IPS-11a (cell line): ENCODE measurements around the gene ZNF683.
"Not testable (repeated sequence)": the region's sequence is repeated elsewhere in the genome, so short reads cannot be mapped to it uniquely, and the experiment has no call there.

Experiments
- H3K4me3 ChIP-seq: one replicate; pipeline ENCODE4 v1.5.1; 2013; ENCODE audit warnings: low read depth, low read length, control low read depth

Gene ZNF683

DNA sequence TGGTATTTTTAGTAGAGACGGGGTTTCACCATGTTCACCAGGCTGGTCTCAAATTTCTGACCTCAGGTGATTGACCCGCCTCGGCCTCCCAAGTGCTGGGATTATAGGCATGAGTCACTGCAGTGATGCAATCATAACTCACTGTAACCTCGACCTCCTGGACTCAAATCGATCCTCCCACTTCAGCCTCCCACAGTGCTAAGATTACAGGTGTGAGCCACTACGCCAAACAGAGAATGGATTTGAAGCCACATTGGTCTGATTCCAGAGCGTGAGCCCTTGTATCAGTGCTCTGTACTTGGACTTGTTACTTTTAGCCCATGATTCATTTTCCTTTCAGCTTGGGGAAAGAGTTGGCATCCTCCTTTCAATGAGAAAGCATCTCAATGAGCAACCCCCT lies 14.9 kb upstream of the ZNF683 start:
- no peak overlapping the region for H3K4me3 ChIP-seq

DNA sequence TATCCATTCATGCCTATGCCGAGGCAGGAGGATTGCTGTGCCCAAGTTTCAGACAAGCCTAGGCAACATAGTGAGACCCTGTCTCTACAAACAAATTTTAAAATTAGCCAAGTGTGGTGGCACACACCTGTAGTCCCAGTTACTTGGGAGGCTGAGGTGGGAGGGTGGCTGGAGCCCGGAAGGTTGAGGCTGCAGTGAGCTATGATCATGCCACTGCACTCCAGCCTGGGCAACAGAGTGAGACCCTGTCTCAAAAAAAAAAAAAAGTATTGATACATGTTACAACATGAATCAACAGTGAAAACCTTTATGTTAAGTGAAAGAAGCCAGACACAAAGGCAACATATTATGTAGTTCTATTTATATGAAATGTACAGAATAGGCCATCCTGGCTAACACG lies 12.5 kb upstream of the ZNF683 start:
- not testable (repeated sequence) for H3K4me3 ChIP-seq

DNA sequence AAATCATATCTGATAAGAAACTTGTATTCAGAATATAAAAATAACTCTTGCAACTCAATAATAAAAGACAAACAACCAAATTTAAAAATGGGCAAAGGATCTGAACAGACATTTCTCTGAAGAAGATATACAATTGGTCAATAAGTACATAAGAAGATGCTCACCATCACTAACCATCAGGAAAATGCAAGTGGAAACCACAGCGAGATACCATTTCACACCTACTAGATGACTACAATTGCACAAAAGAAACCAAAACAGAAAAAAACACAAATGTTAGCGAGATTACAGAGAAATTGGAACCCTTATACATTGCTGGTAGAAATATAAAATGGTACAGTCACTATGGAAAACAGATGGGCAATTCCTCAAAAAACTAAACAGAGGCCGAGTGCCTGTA lies 11.5 kb upstream of the ZNF683 start:
- H3K4me3 ChIP-seq, result no peak overlapping the region

DNA sequence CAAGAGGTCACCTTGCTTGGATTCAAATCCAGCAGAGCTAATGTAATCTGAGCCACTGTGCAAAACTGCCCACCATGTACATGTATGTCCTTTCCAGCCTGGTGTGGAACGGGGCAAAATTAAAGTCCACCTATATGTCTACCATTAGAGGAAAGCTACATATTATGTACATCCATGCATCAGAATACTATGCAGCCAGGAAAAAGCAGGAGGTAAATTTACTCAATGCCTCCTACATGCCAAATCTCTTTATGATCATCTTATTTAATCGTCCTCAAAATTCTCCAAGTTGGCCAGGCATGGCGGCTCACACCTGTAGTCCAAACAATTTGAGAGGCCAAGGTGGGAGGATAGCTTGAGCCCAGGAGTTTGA lies 6.3 kb upstream of the ZNF683 start:
- no peak overlapping the region for H3K4me3 ChIP-seq

- H3K4me3 ChIP-seq, result no peak overlapping the region
These were observed 5.7 kb upstream of the ZNF683 start for GRCh38 chr1:26378088-26378878.

DNA sequence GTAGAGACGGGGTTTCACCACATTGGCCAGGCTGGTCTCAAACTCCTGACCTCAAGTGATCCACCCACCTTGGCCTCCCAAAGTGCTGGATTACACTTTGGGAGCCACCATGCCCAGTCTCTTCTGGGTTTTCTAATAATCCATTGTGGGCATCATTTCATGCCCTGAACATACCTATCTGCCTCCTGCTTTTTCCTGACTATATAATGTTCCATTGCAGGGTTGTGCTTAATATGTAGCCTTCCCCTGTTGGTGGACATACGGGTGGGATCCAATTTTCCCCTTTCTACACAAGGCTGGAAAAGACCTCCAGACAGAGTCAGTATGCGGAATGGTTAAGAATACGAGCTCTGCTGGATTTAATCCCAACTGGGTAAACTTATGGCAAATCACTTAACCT lies 3.5 kb upstream of the ZNF683 start:
- no peak overlapping the region for H3K4me3 ChIP-seq

DNA sequence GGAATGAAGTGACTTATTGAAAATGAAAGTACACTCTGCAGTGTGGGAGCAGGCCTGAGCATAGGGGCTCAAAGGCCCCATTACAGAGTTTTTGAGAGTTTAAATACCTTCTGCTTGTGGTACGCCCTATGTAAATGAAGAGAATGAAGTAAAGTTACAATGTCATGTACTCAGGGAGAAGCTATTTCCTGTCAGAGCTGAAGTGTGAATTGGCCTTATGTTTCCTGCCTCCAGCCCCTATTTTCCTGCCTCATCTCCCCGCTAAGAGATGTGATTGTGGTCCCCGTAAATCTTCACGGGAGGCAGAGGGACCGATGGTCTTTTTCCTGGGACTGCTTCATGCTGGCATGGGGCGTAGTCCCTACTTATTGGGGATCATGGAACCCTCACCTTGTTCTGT lies 2.5 kb upstream of the ZNF683 start:
- no peak overlapping the region for H3K4me3 ChIP-seq

GRCh38 chr1:26374361-26374760 lies 1.8 kb upstream of the ZNF683 start:
- H3K4me3 ChIP-seq, result not testable (repeated sequence)

- no peak overlapping the region for H3K4me3 ChIP-seq
These were observed 1.2 kb upstream of the ZNF683 start for GRCh38 chr1:26373789-26374188.

DNA sequence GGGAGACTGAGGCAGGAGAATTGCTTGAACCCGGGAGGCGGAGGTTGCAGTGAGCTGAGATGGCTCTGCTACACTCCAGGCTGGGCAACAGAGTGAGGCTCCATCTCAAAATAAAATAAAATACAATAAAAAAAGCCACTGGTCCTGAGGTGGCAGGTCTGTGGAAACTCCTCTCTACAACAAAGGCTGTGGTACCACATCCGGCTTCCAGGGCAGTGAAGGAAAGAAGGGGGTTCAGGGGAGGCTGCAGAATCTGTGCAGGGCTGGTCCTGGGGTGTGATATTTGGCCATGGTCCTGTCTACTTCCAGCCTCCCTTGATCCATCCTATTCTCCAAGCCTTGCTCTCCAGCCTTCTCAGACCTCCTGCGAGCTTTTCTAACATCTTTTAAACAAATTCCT lies 731 bp upstream of the ZNF683 start:
- no peak overlapping the region for H3K4me3 ChIP-seq

GRCh38 chr1:26372039-26372438 lies 511 bp downstream of the ZNF683 start:
- H3K4me3 ChIP-seq, result no peak overlapping the region

DNA sequence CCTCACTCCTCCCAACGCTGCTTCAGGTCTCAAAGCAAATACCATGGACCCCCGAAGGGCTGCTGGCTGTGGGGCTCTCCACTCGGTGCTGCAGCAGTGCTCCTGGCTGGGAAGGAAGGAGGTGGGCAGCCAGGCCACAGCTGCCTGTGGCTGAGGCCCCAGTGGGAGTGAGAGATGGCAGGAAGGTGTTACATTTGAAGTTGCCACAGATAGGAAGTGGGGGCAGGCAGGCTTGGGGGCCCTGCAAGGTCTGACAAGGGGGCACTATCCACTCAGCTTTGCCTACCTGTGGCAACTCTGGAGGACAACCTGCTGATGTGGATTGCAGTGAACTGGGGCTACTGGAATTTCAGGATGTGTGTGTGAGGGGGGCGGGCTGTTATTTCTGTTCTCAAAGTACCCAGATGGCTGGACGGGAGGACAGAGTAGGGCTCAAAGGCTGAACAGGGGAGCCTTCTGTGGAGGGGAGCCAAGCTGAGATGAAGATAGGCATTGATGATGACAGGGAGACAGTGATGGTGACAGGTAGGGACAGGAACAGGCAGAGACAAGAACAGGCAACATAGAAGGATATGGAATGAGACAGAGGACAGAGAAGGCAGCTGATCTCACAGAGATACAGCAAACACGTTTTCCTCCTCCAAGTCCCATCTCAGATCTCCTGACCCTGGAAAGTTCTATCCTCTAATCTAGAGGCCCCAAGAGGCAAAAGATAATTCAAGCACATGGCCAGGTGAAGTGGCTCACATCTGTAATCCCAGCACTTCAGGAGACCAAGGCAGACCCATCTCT lies 1.8 kb downstream of the ZNF683 start:
- no peak overlapping the region for H3K4me3 ChIP-seq

- H3K4me3 ChIP-seq, result no peak overlapping the region
These were observed 4.1 kb downstream of the ZNF683 start for GRCh38 chr1:26368486-26368885.

DNA sequence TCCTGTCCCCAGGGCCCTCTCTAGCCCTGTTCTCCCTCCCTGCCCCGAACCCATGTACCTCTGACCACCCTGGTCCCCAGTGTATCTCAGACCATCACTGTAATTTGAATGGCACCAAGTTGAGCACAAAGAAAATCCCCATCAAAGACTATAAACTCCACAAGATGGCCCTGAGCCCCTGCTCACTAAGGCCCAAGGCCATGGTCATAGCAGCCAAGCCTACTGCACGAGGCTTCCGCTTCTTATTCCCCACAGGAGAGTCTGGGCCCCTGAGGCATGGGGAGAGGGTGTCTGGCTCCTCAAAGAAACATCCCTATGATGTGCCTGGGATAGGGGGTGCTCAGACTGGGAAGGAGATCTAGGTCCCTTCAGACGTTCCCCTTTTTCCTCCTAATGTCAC lies 4.5 kb downstream of the ZNF683 start:
- no peak overlapping the region for H3K4me3 ChIP-seq

- no peak overlapping the region for H3K4me3 ChIP-seq
These were observed 5.1 kb downstream of the ZNF683 start for GRCh38 chr1:26367441-26367840.

- H3K4me3 ChIP-seq, result no peak overlapping the region
These were observed 7.6 kb downstream of the ZNF683 start for GRCh38 chr1:26364956-26365355.

- H3K4me3 ChIP-seq, result no peak overlapping the region
These were observed 8.8 kb downstream of the ZNF683 start for GRCh38 chr1:26363549-26364448.

DNA sequence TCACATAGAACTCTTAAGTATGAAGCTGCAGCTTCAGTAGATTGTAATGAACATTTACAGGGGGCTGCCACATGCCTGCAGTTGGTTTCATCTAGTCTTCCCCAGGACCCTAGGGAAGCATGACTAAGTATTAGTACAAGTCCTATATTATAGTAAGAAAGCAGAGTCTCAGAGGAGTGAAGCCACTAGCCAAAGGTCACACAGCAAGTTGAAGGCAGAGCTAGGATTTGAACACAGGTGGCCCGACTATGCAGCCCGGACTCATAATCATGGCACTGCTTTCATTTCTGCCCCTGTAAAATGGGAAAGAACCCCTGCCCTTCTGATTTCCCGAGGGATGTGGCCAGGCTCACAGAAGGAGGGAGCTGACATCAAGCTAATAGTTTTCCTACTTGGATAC lies 10.2 kb downstream of the ZNF683 start:
- H3K4me3 ChIP-seq, result no peak overlapping the region

DNA sequence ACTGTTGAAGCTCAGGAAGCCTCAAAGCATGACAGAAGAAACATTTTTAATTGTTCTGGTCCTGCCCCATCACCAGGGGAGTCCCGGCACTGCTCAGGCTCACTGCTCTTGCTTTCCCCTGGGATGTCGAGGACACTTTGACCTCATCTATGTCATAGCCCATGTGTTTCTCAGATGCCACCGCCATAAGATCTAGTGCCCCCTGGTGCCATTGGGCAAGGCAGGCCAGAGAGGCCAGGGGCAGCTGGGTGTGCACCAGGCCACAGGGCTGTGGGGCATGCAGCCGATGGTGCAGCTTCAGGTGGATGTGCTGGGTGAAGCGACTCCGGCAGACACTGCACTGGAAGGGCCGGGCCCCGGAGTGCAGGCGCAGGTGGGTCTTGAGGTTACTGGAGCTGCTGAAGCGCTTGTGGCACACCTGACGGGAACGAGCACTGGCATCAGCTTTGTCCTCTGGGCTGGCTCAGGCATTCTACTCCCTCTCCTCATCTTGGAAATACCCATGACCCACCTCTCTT lies 10.9 kb downstream of the ZNF683 start:
- no peak overlapping the region for H3K4me3 ChIP-seq

GRCh38 chr1:26360807-26361604 lies 11.5 kb downstream of the ZNF683 start:
- peak overlapping the region; percentile 52 for H3K4me3 ChIP-seq
